Measurements from ENCODE around the gene OLFM1.

OLFM1 gene

DNA sequence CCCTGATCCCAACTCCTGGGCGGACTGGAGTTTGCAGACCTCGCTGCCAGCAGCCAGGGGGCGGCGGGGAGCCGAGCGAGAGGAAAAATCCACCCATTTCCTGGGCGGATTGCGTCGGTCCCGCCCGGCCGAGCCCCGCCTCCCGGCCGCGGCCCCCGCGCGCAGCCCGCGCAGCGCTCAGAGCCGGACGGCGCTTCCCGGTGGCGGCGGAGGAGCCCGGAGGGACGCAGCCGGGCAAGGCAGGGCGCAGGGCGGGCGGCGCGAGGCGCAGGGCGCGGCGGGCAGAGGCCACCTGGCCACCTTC lies at the start of gene OLFM1:
Gene OLFM1, plus strand, starts transcription at position 180 of the 304 bp plus-strand sequence. CDS start 322 bp downstream, outside the sequence.
- DNase-seq = peak; percentile 18

DNA sequence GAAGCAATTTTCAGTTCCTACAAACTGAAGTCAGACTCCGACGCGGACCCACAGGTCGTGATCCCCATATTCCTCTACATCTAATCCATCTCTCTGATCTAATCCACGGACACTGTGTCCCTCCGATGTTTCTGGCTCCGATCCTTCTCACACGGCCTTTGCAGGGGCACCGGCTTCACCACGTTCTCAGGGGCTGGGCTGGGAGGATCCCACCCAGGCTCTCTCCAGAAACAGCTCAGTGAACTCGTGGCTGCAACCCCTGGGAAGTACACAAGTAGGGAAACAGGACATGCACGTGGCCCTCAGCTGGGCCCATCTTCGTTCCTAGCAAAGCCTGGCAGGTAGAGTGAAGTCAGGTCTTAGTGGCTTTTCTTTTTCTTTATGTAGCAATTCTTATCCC lies 49.1 kb upstream of the OLFM1 start:
- DNase-seq = no peak

DNA sequence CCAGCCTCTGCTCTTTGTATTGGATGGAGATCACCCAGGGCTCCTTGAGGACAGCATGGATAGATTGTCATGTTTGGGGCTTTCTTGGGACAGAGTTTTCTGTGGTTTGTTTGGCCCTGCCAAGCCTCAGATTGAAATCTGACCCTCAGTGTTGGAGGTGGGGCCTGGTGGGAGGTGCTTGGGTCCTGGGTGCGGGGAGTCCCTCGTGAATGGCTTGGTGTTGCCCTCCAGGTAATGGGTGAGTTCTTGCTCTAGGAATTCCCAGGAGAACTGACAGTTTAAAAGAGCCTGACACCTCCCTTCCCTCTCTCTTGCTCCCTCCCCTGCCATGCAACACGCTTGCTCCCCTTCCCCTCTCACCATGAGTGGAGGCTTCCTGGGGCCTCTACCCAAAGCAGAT lies 48.6 kb upstream of the OLFM1 start:
- no peak for DNase-seq

DNA sequence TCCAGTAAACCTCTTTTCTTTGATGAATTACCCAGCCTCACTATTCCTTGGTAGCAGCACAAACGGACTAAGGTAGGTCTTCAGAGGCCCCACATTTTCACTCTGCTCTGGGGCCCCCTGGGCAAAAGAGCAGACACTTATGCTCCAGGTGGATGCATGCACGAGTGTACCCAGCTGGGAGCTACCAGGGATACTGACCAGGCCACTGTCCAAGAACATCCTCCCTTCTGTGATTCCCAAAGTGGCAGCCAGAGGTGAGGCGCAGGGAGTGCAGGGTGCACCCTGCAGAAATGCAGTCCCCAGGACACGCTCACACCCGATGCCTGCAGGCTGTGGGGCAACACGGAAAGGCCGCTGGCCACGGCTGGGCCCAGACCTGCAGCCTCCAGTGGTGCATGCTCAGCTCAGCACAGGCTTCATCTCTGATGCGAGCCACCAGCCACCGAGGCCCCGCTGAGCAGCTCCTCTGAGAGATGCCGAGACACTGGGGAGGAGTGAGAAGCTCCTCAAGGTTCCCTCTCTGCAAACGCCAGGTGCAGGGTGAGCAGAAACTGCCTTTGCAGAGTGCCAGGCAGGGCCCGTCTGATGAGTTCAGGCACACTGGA lies 48.1 kb upstream of the OLFM1 start:
- DNase-seq = no peak

DNA sequence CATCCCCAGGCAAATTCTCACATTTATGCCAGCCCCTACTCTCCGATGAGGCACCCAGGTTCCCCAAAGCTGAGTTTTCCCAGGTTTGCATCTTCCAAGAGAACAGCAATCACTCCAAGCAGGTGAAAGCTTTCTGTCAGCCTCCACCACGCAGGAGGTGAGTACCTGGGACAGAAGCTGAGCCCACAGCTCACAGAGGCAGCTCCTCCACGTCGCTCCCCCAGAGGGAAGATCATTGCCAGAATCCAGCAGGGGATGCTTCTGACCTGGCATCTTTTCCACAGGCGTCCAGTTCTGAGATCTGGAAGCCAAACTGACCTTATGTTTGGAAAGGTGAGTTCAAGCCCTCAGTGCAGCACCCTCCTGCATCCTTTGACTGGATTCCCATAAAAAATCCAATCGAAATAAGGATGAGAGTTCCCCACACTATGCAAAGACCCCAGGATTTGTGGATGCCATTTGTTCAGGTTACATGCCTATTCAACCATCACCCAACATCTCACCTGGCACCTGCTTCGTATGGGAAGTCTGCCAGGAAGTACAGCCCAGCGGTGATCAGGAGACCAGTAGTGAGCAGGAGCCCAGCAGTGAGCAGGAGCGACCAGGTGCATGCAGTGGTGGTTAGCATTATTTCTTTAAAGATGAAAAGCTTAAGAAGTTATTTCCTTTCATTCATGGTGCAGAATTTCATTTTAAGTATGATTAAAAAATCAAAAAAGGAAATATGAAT lies 47.4 kb upstream of the OLFM1 start:
- no peak for DNase-seq

DNA sequence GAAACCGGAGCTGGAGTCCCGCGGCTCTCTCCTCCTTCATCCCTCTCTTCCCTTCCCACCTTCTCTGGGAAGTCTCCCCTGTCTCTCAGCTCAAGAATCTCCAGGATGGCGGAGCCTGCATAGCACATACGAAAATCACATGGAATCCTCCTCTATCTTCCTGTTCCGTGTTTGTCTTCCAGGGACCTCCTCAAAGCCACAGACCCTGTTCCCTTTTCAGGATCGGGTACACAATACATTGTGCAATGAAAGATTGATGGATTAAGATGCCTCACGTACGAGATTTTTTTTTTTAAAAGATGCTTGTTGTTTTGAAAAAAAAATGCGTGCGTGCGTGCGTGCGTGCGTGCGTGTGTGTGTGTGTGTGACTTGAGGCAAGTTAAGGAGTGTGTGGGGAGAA lies 46.6 kb upstream of the OLFM1 start:
- DNase-seq = no peak

DNA sequence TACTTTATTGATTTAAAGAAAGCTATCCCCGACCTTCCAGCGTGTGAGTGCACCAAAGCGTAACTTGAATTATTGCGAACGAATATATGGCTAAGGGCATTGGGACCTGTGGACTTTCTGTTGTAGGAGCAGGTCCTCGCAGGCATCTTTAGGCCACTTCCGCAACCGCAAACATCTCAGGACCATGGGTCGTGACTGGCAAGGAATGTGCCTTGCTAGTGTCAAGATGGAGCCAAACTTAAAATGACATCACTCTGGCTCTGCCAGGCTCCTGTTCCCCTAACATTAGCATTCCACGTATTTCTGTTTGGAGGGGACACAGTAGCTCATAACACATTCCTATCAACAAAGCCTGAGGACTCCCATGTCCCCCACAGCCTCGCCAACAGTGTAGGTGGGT lies 44.1 kb upstream of the OLFM1 start:
- DNase-seq = no peak

DNA sequence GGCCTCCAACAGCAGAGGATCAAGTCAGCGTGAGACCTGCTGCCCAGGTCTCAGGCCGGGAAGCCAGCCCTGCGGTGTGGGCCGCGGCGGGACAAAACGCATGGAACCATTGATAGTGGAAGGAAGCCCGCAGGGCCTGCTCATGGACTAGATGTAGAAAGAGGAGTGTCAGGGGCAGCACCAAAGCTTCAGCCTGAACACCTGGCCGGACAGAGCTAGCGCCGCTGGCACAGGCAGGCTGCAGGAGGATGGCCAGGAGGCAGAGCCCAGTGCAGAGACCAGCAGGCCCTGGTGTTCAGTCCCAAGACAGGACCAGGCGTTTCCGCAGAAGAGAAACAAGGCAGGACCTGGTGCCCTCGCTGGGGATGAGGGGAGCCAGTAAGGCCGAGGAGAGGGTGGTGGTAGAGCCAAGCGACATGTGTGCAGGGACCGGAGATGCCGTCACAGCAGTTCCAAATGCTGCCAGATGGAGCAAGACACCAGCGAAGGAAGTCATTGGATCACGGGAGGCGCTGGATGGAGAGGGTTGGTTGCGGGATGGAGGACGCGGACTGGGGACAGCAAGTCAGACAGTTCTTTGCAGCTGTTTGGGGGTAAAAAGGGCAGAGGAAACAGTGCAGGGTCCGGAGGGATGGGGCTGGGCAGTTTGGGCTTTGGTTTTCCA lies 42.1 kb upstream of the OLFM1 start:
- no peak for DNase-seq

DNA sequence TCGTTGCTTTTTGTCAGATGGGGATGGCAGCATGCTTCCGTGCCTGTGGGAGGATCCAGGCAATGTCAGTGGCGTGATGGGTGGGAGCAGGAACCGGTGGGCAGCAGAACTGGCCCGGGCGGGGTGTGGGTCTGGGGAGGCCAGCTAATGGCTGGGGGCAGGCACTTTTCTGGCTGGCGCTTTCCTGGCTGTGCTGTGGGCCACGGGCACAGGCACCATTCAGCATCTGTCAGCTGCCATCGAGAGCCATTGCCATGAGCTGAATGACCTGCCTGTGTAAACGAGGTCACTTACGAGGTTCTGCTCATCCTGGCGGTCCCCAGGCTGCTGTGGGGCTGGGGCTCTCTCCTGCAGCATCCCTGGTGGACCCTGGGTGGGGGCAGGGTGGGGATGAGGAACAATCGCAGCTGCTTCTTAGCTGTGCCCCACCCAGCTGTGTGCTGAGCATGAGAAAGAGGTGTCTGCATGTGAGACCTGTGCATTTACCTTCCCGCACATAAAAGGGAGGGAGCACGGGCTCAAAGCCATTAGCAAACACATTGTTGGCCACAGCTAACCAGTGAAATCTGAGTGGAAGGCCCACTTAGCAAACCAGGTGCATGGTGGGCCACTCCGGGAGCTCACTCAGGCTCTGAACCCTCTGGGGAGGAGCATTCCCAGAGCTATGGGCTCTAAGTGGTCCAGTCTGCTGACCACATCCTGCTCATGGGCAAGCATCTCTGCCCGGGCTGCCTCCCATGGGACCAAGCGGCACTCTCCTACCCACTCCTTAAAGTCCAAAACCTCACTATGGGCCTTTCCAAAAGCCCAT lies 41.3 kb upstream of the OLFM1 start:
- no peak for DNase-seq

DNA sequence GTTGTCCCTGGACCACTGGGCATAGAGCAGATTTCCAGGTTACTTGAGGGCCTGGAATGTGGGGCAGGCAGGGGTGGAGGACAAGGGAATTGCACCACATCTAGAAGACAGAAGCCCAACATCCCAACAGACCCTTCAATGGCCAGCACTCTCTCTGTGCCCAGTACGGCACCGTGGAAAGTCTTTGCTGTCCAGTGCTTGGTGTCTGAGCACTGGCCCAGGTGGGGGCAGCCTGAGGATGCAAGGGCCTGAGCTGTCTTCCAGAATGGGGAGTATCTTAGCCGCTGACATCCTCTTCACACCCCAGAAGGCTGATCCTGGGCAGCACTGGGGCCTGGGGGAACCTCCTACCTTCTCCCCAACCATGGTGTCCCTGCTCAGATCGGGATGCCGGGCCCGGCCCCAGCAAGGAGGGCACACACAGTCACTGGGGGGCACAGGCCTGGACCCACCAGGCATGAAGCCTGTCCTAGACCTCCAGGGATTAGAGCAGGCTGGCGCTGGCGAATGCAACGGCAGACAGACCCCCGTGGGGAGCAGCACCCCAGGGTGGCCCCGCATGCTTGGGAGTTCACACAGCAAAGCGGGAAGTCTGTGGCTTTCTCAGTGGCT lies 40.6 kb upstream of the OLFM1 start:
- no peak for DNase-seq

DNA sequence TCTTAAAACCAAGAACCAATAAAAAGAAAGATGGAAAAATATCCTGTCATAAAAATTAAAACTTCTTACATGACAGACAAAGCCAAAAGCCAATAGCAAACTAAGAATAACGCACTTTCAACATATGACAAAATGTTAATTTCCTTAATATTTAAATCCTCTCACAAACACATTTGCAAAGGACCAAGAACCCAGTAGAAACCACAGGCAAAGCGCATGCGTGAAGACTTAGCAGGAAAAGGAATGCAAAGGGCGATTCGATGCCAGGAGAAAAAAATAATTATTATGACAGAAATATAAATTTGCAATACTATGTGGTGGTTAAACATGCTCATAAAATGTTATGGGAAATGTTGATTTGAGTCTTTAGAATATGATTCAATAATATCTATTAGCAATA lies 39.9 kb upstream of the OLFM1 start:
- no peak for DNase-seq

DNA sequence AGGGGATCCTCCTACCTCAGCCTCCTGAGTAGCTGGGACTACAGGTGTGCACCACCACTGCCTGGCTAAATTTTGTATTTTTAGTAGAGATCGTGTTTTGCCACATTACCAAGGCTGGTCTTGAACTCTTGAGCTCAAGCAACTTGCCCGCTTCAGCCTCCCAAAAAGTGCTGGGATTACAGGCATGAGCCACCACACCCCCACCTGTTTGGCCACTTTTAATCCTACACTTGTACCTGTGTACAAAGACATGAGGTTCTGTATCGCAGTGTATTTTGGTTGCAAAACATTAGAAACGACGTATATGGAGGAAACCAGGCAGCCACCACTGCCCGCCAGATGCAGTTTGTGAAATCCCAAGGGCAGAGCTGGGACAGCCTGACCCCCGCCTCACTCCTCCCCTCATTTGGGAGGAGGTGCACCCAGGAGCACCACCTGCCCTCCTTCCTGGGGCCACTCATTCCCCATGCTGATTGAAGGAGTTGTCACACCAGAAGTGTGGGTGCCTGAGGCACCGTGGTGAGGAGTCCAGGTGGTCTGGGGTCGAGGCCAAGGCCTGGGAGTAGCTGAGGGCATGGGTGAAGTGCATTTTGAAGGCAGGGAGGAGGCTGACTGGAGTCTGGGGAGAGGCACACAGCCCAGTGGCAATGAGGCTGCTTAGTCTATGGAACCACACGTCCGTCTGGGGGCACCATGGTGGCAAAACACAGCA lies 39.3 kb upstream of the OLFM1 start:
- DNase-seq = no peak

DNA sequence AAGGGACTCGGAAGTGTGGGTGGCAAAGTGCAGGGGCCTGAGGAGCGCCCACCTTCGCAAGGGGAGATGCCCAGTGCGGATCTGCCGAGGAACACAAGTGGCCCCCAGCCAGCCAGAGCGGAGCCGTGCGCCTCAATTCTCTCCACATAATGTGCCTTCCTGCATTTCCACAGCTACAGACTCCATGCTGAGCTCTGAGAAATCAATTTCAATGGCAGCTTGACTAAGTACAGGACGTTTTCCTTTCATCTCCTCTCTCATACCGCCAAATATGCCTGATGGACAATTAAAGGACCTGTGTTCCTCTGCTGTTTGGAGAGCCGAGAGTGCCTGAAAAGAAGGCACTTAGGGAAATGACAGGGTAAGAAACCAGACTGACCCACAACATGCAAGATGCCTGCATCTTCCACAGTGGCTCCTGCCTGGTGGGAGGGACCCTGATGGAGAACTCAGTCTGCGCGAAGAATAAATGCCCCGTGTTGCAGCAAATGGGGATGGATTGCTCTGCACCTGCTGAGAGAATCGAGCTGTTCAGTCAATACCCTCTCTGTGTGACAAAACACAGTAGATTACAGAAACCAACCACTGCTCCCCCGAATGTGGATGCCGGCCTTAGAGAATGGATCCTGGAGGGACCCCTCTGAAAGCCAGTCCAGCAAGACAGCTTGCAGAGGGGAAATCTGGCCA lies 38.6 kb upstream of the OLFM1 start:
- DNase-seq = no peak

DNA sequence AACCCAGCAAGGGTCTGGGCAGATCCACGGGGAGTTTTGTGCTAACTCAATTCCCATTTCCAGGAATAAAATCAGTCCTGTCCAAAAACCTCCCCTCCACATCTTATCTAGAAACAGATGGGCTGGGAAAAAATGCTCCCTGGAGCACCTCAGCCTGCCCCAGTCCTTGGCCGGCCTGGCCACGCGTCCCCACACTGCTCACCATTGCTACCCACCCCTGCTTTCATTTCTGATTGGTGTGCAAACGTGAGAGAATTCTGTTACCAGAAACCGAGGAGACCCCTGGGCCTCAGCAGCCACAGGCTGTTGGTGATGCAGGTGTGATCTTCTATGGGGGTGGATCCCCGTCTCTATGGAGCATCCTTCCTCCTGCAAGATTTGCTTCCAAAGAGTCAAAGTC lies 38.0 kb upstream of the OLFM1 start:
- DNase-seq = no peak

DNA sequence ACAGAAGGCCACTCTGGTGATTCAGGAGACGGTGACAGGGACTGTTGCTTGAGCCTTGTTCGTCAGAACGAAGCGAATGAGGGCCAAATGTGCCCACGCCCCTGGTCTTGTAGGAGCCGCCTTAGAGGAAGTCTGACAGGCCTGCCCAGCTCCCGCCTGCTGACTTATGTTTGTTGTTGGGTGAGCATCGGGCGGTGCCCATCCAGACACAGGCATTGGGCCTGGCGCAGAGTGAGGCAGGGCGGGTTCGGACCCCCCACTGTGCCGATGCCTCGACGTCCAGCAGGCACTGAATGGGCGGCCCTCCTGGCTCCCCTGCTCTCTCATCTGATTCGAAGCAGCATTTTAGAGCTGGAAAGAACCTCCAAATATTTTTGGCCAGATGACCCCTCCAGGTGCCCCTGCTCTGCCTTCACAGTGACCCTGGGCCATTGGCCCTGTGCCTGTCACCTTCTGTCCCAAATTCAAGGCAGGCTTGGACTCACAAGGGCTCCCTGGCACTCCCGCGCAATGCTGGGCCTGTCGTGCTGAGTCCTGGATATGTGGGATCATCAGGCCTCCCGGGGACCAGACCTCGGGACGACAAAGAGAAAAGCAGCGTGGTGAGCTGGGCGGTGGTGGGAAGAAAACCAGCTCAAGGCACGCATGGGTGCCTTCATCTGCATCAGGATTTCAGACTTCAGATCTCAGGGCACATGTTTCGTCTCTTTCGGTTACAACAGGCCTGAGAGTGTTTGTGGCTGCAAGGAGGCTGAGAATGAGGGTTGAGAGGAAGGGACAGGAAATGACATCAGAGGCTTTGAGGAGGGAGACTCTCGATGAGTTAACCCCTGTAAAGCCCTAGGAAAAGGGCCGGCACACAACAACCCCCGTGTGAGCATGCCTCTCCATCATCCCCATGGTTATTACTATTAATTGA lies 37.1 kb upstream of the OLFM1 start:
- DNase-seq = no peak

DNA sequence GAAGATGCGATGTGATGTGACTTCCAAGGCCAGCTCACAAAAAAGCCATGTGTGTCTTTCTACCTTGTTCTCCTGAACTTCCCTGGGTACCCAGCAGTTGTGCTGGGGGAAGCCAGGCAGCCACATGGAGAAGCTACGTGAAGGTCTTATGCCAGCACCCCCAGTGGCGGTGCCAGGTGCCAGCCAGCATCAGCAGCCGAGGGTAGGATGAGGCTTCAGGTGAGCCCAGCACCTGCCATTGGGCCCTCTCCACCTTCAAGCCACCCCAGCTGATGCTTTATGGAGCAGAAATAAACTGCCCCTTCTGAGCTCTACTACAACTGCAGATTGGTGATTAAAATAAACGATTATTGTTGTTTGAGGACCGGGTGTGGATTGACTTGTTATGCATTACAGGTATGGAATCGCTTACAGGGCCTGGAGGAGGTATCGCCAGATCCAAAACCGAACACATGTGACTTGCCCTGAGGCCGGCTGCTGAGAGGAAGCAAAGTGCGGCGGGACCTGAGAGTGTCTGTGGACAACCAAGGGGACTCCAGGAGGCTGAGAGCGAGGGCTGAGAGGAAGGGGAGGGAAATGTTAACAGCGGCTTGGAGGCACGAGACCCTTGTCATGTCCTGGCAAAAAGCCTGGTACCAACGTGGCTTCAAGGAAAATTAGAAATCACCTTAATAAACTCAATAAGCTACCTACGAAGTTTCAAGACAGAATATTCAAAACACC lies 36.0 kb upstream of the OLFM1 start:
- DNase-seq = no peak

DNA sequence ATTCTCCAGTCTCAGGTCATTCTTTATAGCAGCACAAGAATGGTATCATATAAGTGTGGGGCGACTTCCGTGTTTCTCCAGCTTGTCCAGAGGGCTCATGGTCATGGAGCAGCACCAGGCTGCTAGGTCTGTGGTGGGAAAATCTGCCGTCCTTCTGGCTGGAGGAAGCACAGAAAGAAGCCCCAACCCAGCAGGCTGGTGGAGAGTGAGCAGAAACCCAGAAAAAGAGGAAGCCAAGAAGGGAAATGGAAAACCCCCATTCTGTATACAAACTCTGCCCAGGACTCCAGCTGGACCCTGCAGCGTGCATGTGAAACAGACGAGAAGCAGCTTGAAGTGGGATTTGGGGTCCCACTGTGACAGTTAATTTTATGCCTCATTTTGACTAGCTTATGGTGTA lies 34.3 kb upstream of the OLFM1 start:
- no peak for DNase-seq

DNA sequence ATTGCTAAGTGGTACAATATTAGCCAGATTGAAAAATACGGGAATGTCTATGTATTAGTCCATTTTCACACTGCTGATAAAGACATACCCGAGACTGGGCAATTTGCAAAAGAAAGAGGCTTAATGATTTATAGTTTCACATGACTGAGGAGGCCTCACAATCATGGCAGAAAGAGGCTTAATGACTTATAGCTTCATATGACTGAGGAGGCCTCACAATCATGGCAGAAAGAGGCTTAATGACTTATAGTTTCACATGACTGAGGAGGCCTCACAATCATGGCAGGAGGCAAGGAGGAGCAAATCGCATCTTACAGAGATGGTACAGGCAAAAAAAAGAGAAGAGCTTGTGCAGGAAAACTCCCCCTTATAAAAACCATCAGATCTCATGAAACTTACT lies 32.3 kb upstream of the OLFM1 start:
- no peak for DNase-seq

DNA sequence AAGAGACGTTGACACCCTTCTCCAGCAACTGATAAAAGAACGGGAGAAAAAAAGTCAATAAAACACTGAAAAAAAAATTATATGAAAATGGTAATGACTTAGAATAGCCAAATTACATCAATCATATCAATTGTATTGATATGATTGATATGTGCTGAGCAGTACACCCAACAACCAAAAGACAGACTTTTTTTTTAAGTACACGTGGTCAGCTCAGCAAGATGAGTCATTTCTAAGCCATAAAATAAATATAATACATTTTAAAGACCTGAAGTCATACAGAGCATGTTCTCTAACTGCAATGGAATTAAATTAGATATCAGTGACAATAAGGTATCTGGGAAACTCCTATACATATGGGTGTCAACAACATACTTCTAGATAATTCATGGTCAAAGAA lies 30.9 kb upstream of the OLFM1 start:
- DNase-seq = no peak

DNA sequence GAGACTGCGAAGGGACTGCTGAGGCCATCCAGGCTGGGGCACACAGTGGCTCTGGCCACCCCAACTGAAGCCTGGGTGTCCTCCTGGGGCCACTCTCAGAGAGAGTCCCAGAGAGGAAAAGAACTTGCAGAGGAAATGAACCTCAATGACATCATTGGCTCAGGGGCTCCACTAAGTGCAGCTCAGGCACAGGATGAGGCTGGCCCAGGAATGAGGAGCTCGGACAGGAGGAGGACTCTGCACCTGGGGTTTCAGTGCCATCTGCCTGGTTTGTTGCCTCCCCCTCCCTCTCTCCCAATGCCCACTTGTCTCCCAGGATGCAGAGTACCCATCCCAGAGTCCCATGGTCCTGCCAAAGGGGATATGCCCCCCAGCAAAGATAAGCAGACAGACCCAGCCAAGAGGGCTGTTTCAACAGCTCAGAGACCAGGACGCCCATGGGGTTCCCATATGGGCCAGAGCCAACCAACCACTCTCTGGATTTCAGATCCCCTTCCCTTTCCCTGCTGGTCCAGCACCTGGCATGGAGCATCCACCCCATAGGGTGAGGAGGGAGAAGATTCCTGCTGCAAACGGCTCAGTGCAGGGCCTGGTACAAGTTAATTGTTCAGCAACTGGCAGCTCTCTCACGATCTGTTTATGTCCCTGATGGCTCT lies 26.9 kb upstream of the OLFM1 start:
- DNase-seq = no peak

Data from kidney glomerular epithelial cell (primary cell).